HG03175 (cell line): ENCODE data around the gene NHLRC1.

Experiments
- ATAC-seq: cut with Tn5 transposase; IDR thresholded peaks from one replicate; pipeline ENCODE4 v1.9.1; 2021; ENCODE audit warnings: mild to moderate bottlenecking, moderate library complexity; ENCODE audit not compliant: unreplicated experiment

Gene NHLRC1

GRCh38 chr6:18139935-18140621 lies 17.6 kb upstream of the NHLRC1 start:
- ATAC-seq: no peak

- no peak for ATAC-seq
Observed at GRCh38 chr6:18138906-18139305, 16.4 kb upstream of the NHLRC1 start.

DNA sequence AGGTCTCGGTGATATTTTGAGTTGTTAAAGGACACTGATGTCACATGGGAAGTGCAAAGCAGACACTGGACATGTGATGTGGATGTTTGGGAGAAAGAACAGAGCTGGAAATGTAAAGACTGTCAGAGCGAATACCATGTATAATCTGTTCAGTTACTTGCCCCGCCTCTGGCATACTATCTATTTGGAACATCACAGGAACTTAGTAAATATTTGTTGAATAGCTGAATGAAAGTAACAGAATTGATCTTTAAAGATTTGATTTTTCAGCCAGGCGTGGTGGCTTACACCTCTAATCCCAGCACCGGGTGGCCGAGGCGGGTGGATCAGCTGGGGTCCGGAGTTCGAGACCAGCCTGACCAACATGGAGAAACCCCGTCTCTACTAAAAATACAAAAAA lies 13.8 kb upstream of the NHLRC1 start:
- ATAC-seq: no peak

GRCh38 chr6:18135171-18135570 lies 12.7 kb upstream of the NHLRC1 start:
- ATAC-seq: no peak

GRCh38 chr6:18132346-18132745 lies 9.9 kb upstream of the NHLRC1 start:
- ATAC-seq: no peak

- no peak for ATAC-seq
Observed at GRCh38 chr6:18126121-18126520, 3.6 kb upstream of the NHLRC1 start.

DNA sequence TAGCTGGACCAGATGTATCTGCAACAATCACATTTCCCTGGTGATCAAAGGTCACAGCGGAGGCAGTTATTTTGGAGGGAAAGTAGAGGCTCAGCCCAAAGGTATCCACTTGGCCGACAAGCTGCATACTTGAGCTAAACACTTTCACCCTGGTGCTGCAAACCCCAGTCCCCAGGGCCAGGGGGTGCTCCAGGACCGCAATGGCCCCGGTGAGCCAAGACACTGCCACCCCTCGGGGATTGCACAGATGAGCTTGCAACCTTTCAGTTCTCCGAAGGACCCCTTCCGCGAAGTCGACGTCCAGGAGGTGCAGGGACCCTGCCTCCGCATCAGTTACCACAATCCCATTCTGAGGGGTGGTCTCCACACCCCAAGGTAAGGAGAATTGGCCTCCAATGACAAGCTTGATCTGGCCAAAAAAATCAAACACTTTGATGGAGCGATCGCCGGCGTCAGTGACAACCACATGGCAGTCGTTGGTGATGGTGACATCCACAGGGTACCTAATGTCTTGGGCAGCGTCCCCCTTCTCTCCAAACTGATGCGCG lies 823 bp downstream of the NHLRC1 start:
- ATAC-seq: no peak

DNA sequence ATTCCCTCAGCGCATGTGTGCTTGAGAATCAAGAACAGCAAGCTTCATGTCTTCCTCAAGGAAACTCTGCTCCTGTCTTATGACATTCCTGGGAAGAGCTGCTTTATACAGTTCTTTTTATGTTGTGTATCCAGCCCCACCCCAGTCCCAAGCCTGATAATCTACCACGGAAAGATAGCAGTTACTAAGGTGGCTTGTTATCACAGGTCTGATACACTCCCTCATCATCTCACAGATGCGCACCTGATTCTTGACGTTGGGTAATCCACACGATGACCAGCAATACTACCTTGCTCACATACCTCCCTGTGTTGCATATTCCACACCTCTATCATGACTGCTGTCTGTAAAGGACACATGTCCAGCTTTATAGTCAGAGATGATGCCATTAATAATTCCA lies 3.2 kb downstream of the NHLRC1 start:
- no peak for ATAC-seq

DNA sequence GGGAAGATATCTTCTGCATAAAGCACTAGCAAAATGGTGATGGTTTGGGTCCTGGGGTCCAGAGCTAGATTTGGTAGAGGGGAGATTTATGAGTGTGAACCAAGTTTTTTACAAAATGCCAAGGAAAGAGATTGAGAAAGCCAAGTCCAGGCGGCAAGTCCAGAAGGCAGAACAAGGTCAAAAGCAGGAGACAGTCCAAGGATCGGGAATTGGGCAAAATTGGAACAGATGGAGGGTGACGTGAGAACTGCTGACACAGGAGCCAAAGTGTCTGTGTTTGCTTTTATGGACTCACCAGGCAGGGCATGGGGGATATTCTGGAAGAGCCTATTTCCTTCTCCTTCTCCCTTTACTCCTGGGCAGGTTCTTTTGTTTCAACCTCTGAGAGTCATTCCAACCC lies 4.1 kb downstream of the NHLRC1 start:
- no peak for ATAC-seq

GRCh38 chr6:18117136-18117535 lies 5.3 kb downstream of the NHLRC1 start:
- no peak for ATAC-seq

- no peak for ATAC-seq
Observed at GRCh38 chr6:18115356-18115755, 7.1 kb downstream of the NHLRC1 start.

DNA sequence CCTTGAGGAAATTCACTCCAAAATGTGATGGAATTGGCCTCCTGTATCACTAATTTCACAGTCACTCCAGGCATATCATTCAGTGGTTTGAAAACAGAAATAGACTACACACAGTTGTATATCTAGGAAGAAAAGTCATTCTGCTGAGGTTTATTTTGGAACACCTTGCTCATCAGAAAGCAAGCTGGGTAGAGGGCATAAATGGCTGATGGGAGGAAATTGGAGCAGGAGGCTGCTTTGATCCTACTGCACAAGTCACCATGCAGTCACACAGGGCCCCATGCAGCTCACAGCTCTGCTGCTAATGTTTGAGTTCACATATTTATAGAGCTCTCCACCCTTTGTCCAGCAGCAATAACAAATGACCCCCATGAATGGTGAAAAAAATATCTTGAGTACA lies 12.3 kb downstream of the NHLRC1 start:
- ATAC-seq: no peak

- ATAC-seq: no peak
Observed at GRCh38 chr6:18107061-18107460, 15.4 kb downstream of the NHLRC1 start.

GRCh38 chr6:18102783-18103509 lies 19.5 kb downstream of the NHLRC1 start:
- ATAC-seq: no peak

DNA sequence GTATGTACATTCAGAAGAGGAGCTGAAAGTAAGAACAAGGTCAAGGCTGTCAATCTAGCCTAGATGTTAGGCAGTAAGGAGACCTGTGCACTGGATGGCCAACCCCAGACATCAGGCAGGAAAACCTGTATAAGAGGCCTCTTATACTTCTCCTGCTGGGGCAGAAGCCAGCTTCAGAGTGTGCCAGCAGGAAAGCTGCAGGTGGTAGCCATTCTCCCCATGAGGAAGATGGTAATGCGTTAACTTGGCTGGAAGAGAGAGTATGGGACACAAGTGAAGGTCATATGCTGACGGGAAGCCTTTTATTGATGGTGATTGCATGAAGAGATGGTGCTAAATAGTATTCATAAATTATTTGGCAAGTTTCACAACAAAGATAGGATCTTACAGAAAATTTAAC lies 20.6 kb downstream of the NHLRC1 start:
- ATAC-seq: no peak

GRCh38 chr6:18101271-18101670 lies 21.2 kb downstream of the NHLRC1 start:
- ATAC-seq: no peak

- no peak for ATAC-seq
Observed at GRCh38 chr6:18100296-18100695, 22.2 kb downstream of the NHLRC1 start.

- no peak for ATAC-seq
Observed at GRCh38 chr6:18099511-18099910, 23.0 kb downstream of the NHLRC1 start.

GRCh38 chr6:18096423-18096822 lies 26.1 kb downstream of the NHLRC1 start:
- no peak for ATAC-seq

DNA sequence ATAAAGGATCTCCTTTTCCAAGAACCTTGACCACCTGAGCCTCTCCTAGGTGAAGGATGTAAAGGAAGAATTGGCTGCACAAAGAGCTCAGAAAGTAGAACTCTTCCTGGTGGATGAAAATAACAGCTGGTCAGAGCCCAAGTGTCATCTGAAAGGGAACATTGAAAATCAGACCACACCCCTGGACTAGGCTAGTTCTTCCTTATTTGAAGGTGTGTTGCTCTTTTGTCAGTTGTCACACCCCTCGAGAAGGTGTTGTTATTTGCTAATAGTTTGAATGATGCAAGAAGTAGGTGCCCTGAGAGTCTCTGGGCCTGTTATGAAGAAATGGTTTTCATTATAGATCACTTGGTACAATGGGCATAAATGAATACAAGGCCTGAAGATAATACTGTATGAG lies 31.1 kb downstream of the NHLRC1 start:
- ATAC-seq: no peak

DNA sequence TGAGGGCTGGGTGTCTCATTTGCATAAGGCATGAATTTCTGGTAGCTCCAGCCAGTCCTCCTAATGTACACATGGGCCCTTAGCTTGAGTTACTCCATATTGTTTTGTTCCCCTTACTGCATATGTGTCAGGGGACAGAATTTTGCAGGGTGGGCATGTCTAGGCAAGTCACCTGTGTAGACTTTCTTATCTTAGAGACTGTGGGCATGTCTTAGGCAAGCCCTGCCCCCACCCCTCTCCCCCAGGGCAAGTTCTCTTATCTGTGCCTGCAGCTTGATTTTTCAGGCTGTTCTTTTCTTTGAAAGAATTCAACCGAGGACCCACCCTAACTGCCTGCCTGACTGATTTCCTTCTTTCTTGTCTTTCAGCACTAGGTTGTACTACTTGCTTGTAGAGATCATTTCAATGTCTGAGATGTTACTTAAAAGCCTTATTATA lies 32.1 kb downstream of the NHLRC1 start:
- ATAC-seq: no peak
